Stimulated activated CD4-positive, alpha-beta T cell treated with anti-CD3 and anti-CD28 coated beads, TNF-alpha, amount 100 ng/mL, for 24 hours (primary cell): ENCODE data around the gene PRAMEF20.

ENCODE experiments used
- DNase-seq, 3 experiments: peaks; one replicate each; pipeline ENCODE4 v3.0.0-alpha.2; 2020; ENCODE audit warnings: low read depth in 3 of 3

The PRAMEF20 gene

GRCh38 chr1:13462682-13463081, 52.4 kb downstream of the PRAMEF20 start:
- DNase-seq: no peak

GRCh38 chr1:13465515-13465914, 55.3 kb downstream of the PRAMEF20 start:
- DNase-seq: no peak

- DNase-seq: no peak
Measured at GRCh38 chr1:13469343-13469742, 59.1 kb downstream of the PRAMEF20 start.
